HG03520 (cell line): ENCODE measurements around the gene MUC22.

Experiments
- ATAC-seq: cut with Tn5 transposase; IDR thresholded peaks from one replicate; pipeline ENCODE4 v1.9.1; 2021; ENCODE audit warnings: mild to moderate bottlenecking, moderate library complexity; ENCODE audit not compliant: unreplicated experiment

The MUC22 gene

GRCh38 chr6:31070711-31071197 lies 60.5 kb downstream of the MUC22 start:
- ATAC-seq: no peak

- no peak for ATAC-seq
These were observed 64.1 kb downstream of the MUC22 start for GRCh38 chr6:31074401-31074800.

DNA sequence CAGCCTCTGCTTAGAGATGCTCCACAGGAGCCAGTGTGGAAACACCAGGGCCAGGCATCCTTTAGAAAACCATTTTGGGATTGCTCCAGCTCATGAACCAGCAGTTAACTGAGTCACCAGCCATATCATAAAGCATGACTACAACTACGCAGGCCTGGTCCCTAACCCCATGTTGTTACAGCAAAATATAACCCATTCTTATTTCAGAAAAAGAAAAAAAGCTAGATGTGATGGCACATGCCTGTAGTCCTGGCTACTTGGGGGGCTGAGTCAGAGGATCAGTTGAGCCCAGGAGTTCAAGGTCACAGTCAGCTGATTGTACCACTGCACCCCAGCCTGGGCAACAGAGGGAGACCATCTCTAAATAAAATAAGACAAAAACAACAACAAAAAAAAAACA lies 65.3 kb downstream of the MUC22 start:
- no peak for ATAC-seq

DNA sequence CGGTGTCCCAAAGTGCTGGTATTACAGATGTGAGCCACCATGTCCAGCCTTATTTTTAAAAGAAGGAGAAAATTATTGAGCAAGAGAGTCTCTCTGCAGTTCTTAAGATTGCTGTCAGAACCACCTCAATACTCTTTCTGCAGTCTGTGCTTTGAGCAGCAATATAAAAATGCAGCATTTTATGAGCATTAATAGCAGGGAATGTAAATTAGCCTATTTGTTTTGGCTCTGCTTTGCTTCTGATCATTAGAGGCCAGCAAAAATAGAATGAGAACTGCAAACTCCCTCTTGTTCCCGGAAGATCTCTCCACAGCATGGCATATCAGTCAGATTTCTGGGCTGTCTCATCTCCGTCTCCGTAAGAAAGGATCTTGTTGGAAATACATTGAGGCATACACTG lies 66.3 kb downstream of the MUC22 start:
- ATAC-seq: no peak

- ATAC-seq: no peak
These were observed 69.5 kb downstream of the MUC22 start for GRCh38 chr6:31079656-31080261.

DNA sequence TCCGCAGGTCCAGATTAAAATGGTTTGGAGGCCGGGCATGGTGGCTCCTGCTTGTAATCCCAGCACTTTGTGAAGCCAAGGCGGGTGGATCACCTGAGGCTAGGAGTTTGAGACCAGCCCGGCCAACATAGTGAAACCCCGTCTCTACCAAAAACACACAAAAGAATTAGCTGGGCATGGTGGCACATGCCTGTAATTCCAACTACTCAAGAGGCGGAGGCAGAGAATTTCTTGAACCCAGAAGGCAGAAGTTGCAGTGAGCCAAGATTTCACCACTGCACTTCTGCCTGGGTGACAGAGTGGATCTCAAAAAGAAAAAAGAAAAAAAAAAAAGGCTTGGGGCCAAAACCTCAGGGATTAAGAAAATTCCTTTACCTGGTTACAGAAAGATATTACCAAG lies 71.6 kb downstream of the MUC22 start:
- ATAC-seq: no peak

DNA sequence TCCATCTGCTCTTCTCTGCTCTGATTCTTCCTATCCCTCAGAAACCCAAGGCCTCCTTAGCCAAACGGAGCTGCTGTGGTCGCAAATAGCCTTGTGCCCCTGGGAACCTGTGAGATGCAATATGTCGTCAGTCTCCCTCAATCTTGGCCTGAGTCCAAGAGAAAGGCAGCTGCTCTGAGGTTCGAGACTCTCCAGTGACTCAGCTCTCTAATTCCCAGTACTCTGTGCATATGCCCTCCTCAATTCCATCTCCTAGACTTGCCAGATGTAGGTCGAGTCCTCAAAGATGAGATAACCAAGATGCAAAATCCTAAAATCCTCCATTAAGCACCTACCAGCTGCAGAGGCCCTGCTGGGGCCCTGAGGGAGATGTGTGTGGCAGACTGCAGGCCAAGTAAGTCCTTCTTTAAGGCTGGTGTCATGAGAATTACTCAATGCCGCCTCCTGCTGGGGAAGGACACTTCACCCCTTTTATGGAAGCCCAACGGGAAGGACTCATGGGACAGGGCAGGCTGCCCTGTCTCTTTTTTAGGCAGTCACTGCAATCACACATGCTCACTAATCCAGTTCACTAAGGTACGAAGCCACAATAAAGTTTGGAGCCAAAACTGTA lies 73.6 kb downstream of the MUC22 start:
- ATAC-seq: no peak
